Endometrium (tissue), 2 donors: ENCODE results near the gene ANKRD40.
"Not testable (repeated sequence)": the region's sequence is repeated elsewhere in the genome, so short reads cannot be mapped to it uniquely, and the experiment has no call there.

Experiments used
- FAIRE-seq: peaks from 2 replicates; lab custom pipeline; 2012; peaks lifted over from hg19 to GRCh38; lab: Jason Lieb, UNC
- donor health status: control.
- donor health status: control.

Gene ANKRD40

DNA sequence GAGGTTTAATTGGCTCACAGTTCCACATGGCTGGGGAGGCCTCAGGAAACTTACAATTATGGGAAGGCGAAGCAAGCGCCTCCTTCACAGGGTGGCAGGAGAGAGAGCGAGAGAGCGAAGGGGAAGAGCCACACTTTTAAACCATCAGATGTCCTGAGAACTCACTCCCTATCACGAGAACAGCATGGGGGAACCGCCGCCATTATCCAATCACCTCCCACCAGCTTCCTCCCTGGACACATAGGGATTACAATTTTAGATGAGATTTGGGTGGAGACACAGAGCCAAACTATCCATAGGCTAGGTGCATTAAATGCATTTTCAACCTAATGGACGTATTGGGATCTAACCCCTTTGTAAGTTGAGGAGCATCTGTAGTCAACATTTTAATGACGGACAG is 4.9 kb upstream of the ANKRD40 start:
- FAIRE-seq: no peak

DNA sequence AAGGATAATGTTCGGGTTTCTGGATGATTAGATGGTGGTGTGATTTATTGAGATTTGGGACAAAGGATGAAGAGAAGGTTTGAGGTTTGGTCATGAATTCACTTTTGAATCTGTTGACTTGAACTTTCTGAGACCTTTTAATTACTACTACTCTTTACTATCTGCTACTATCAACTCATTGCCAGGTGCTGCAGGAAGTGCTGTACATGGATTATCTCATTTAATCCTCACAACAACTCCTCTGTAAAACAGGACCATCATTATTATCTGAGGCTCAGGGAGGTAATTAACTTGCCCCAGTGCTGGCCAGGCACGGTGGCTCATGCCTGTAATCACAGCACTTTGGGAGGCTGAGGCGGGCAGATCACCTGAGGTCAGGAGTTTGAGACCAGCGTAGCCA is 2.9 kb upstream of the ANKRD40 start:
- FAIRE-seq: no peak

DNA sequence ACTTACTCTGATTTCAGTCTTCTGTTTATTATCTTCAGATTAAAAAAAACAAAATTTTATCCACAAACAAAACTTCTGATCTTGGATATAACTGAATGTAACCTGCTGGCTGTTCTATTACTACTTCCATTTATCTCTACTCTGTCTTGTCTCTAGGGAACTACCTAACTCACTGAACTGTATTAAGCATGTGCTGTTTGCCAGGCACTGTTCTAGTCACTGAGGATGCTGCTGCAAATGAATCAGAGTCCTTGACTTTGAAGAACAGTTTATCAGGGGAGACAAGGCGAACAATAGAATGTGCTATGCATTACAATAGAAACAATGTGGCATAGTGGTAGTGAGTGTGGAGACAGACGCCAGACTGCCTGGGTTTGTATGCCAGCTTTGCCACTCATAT is 2.3 kb upstream of the ANKRD40 start:
- FAIRE-seq: no peak

DNA sequence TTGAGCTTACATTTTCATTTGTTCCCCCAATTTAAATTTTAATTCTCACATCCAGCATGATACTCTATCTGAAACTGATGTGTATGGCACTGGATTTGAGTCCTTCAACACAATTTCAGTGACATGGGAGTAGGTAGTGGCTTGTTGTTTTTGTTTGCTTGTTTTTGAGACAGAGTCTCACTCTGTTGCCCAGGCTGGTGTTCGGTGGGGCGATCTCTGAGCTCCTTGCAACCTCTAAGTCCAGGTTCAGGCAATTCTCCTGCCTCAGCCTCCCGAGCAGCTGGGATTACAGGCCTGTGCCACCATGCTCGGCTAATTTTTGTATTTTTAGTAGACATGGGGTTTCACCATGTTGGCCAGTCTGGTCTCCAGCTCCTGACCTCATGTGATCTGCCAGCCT is 1.3 kb upstream of the ANKRD40 start:
- not testable (repeated sequence) for FAIRE-seq

GRCh38 chr17:50708050-50709000 is 611 bp upstream of the ANKRD40 start:
- no peak for FAIRE-seq

DNA sequence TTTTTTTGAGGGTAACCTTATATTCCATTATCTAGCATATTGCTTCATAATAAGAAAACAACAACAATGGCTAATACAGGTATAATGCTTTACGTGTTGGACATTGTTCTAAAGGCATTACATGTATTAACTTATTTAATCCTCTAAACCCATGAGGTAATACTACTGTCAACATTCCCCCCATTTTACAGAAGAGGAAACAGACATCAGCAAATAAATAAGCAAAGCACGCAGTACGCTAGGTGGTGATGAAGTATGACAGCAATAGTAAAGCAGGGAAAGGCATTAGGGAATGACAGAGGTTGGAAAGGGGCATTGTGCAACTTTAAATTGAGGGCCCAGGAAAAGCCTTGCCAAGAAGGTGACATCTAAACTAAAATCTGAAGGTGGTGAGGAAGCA is 4.6 kb downstream of the ANKRD40 start:
- no peak for FAIRE-seq

- FAIRE-seq: no peak
These were observed 8.3 kb downstream of the ANKRD40 start for GRCh38 chr17:50699410-50699809.

DNA sequence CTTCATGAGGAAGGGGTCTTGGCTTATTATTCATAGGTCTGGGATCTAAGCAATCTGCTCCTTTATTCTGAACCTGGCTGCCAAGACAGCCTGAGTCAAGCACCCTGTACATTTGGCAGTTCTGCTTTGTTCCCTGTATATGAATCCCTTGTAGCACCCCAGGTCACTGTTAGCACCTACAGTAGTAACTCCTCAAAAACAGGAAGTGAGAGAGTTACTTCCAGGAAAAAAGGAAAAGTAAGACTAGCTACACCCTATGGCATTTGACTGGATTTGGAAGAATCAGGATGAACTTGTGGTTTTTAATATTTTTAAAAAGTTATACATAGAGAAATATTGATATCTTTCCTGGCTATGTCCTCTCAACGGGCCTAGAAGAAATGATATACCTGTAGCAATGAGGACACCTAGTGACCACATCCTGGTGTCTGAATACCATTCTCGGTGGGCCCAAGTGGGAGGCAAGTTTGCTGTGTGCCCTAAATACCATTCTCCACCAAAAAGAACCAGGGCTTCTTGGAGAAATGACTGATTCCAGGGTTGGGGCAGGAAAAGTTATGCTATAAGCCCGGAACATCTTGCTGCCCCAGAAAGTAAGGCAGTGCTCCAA is 9.9 kb downstream of the ANKRD40 start:
- FAIRE-seq: no peak

GRCh38 chr17:50697062-50697461 is 10.7 kb downstream of the ANKRD40 start:
- no peak for FAIRE-seq

GRCh38 chr17:50696365-50696879 is 11.3 kb downstream of the ANKRD40 start:
- no peak for FAIRE-seq

DNA sequence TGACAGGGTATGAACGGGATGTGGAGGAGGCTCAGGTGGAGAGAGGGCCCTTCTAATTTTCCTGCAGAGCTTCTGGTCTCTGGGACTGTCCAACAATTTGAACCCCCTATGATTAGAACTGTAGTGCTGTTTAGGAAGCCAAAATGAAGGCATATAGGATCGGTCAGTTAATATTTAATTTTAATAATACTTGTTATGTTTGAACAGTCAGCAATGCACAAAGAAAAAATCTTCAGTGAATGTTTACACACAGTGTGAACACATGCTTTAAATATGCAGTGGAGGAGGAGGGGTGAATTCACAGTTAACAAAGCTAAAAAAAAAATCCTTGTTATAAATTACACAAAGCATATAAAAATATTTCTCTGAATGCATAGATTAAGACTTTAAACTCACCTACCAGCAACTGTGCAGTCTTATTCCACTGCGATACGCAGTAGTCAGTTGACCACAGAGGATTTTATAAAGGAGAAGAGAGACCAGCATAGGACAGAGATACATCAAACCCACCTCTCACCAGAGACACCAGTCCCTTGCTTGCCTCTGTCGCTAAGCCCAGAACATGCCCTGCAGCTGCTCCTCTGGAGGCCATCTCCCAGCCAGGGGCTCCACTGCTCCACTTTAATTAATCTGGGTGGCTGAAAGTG is 14.6 kb downstream of the ANKRD40 start:
- no peak for FAIRE-seq

DNA sequence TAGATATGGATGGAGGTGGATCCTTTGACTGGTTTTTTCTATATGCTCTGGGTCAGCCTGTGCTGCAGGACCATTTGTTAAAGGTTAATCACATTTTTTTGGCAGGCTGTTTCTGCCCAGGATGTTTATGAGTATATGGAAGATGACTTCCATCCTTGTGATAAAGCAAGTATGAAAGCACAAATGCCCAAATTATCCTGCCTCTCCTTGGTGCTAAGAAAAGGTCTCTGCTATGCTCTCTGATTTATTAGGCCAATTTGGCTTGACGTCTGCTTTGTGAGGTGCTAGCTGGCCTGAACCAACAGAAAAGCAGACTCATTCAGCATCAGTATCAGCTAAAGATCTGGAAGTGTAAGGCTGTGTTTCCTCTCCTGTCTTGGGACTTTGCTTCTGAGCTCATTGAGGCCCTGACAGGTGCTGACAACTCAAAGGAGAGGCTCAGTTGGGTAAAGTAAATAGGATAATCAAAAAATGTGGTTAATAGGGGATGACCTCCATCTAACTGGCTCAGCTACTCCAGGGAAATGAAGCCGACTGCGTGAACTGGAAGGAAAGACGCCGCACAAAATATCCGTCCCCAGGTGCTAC is 15.2 kb downstream of the ANKRD40 start:
- FAIRE-seq: no peak

- FAIRE-seq: no peak
These were observed 15.9 kb downstream of the ANKRD40 start for GRCh38 chr17:50691550-50692447.

DNA sequence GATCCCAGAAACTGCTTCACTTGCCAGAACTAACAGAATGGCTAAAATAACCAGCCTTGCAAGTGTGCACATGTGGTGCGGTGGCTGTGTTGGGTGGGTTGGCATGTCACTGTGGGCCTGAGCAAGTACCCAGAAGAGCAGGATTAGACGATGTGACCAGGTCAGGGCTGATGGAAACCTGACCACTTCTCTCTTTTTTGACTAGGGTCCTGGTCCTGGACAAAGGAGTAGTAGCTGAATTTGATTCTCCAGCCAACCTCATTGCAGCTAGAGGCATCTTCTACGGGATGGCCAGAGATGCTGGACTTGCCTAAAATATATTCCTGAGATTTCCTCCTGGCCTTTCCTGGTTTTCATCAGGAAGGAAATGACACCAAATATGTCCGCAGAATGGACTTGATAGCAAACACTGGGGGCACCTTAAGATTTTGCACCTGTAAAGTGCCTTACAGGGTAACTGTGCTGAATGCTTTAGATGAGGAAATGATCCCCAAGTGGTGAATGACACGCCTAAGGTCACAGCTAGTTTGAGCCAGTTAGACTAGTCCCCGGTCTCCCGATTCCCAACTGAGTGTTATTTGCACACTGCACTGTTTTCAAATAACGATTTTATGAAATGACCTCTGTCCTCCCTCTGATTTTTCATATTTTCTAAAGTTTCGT is 16.7 kb downstream of the ANKRD40 start:
- FAIRE-seq: no peak

- no peak for FAIRE-seq
These were observed 17.5 kb downstream of the ANKRD40 start for GRCh38 chr17:50689956-50690886.

GRCh38 chr17:50689251-50689650 is 18.5 kb downstream of the ANKRD40 start:
- FAIRE-seq: no peak

DNA sequence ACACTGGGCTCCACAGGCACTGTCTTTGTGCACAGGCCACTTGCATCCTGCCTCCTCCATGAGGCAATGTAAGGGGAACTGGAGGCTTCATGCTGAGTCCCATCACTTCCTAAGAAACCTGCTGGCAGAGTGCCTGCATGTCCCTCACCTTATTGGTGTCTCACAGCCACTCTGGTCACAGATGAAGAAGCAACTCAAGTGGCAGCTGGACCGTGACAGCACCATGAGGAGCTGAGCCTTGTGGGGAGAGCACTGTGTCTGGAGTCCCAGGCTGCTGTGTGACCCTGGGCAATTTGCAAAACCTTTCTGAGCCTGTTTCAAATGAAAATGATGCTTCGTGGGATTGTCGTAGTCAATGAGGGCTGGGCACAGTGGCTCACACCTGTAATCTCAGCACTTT is 19.5 kb downstream of the ANKRD40 start:
- no peak for FAIRE-seq

DNA sequence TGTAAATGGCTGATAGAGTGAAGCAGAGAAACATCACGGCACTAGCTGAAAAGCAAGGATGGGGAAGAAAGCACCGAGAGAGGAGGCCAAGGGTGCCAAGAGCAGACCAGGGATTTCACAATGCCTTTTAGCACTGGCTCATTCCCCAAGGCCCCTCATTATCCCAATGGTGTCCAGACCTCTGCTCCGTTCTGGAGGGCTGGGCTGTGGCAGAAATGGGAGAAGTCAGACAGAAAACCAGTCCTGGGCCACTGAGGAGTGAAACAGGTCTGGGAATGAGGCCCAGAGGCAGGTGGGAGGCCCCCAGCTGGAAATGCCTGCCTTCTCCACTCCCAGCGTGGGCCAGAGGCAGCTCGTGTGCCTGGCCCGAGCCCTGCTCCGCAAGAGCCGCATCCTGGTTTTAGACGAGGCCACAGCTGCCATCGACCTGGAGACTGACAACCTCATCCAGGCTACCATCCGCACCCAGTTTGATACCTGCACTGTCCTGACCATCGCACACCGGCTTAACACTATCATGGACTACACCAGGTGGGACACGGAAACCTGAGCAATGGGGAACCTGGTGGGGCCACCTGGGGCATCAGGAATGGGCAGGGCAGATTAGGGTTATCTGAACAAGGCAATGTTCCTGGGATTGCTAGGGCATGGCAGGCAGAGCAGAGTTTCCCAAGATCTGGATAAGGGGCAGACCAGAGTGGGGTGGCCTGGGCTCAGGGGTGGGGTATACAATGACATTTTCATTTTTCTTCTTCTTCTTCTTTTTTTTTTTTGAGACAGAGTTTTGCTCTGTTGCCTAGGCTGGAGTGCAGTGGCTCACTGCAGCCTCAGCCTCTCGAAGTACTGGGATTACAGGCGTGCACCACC is 20.3 kb downstream of the ANKRD40 start:
- no peak for FAIRE-seq
